Keratinocyte (primary cell): ENCODE data around the gene VPS33B.

Experiments
- CTCF ChIP-seq, 3 experiments: IDR thresholded peaks in 1 of 3; conservative IDR thresholded peaks in 1 of 3; optimal IDR thresholded peaks in 1 of 3; 2 replicates in 2 of 3; 3 replicates in 1 of 3; pipeline versions ENCODE3 to v1.5.1; 2011; ENCODE audit warnings: low read length in 3 of 3, mild to moderate bottlenecking in 3 of 3, moderate library complexity in 2 of 3, control low read depth in 1 of 3, inconsistent platforms in 1 of 3; ENCODE audit not compliant: insufficient read depth in 2 of 3; ENCODE audit errors: extremely low read depth in 1 of 3
- EZH2 ChIP-seq: IDR thresholded peaks from one replicate; pipeline ENCODE4 v1.6.1; 2012; ENCODE audit warnings: inconsistent platforms, mild to moderate bottlenecking, low read length, moderate library complexity

- no peak for TF ChIP-seq EZH2
- no peak for TF ChIP-seq CTCF (optimal IDR thresholded peaks at IDR 0.05 in 1 of 3, IDR thresholded peaks at IDR 0.05 in 1 of 3, conservative IDR thresholded peaks at IDR 0.05 in 1 of 3; ENCODE audit: extremely low read depth in 1 of 3, insufficient read depth in 2 of 3, low read length in 3 of 3)
These were observed 17.6 kb upstream of the VPS33B start for GRCh38 chr15:91039996-91040395.
